ENCODE measurements around the gene MYO1D. TPM values are rescaled to one million over a fixed set of nuclear protein-coding genes. Genes with fewer than 3 reads are reported as not detected.

The MYO1D gene
- total RNA-seq, 4 donors from 2014 or later: 70.5 to 92.3 (median 72.7) TPM

DNA sequence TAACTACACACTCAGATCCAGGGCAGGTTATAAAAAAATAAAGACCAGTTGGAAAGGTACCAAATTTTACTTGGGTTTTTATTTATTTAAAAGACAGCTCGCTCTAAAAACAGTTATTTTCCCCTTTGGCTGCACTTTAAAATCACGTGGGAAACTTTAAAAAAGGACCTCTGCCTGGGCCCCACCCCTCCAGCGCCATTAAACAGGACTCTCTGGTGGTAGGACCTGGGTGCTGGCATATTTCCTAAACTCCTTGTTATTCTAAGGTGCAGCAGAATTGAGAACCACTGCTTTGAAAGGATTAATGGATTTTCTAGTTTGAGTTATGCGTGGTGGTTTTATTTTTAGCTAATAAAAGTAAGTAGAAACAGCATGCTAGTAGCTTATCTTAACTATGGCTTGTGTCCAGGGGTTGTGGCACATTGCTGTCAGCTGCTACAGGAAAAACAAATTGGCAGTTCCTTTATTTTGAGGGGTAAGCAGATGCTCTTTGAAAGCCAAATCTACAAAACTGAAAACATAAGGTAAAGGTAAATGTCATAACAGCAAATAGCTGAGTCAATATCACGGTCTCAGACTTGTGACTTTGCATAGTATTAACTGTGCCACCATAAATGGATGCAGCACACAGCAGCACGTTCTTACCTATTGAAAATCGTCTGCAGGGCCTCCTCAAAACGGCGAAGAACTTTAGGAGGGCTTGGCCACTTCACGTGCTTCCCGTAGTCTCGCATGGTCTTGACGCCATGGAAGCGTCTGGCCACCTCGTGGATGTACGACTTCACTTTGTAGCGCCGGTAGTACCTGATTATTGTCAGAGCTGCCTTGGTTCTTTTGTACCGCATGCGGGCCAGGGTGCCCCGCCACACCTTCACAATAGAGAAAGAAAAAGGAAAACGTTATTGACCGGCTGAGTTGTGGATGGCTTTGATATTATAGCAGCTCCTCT lies 218.2 kb downstream of the MYO1D start:
- no peak for DNase-seq (ENCODE audit: low spot score in 2 of 2)
- Histone ChIP-seq H3K9me3 (no peaks in the 10 kb centered on the region), H3K27me3 (no peaks in the 10 kb centered on the region), H3K4me1 (no peaks in the 10 kb centered on the region), H3K4me3 (no peak overlapping the region), H3K36me3 (peaks cover 33% of the 10 kb centered on the region), H3K27ac (no peak overlapping the region)
- no peak for TF ChIP-seq POLR2AphosphoS5 (IDR thresholded peaks at IDR 0.05)
- TF ChIP-seq EP300 (IDR thresholded peaks at IDR 0.05): no peak
- TF ChIP-seq POLR2A (IDR thresholded peaks at IDR 0.05): no peak
- TF ChIP-seq, protein P1, sequence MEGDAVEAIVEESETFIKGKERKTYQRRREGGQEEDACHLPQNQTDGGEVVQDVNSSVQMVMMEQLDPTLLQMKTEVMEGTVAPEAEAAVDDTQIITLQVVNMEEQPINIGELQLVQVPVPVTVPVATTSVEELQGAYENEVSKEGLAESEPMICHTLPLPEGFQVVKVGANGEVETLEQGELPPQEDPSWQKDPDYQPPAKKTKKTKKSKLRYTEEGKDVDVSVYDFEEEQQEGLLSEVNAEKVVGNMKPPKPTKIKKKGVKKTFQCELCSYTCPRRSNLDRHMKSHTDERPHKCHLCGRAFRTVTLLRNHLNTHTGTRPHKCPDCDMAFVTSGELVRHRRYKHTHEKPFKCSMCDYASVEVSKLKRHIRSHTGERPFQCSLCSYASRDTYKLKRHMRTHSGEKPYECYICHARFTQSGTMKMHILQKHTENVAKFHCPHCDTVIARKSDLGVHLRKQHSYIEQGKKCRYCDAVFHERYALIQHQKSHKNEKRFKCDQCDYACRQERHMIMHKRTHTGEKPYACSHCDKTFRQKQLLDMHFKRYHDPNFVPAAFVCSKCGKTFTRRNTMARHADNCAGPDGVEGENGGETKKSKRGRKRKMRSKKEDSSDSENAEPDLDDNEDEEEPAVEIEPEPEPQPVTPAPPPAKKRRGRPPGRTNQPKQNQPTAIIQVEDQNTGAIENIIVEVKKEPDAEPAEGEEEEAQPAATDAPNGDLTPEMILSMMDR (IDR thresholded peaks at IDR 0.05): no peak
- 72% methylated on average over 23 of the region's 23 CpGs for WGBS

DNA sequence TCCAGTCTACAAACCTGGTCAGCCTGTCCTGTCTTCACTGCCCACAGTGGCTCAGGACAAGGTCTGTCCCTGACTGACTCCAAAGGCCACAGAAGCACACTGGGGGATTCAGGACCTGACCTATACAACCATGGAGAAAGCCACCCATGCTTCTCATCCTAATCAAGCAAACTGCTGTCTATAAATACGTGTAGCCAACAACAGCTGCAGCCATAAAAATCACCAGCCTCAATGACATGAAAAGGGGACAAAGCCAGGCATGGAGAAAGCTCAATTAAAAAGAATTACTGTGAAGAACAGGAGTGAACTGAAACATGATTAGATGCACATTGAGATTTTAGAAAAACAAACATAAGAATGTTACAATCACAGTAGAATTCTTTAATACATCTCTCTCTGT lies 220.0 kb downstream of the MYO1D start:
- no peak for TF ChIP-seq POLR2A (IDR thresholded peaks at IDR 0.05)
- TF ChIP-seq EP300 (IDR thresholded peaks at IDR 0.05): no peak
- TF ChIP-seq POLR2AphosphoS5 (IDR thresholded peaks at IDR 0.05): no peak
- TF ChIP-seq, protein P1 (IDR thresholded peaks at IDR 0.05): no peak
- no peaks in the 10 kb centered on the region for H3K4me1 ChIP-seq
- H3K27ac ChIP-seq: no peak overlapping the region
- no peaks in the 10 kb centered on the region for H3K9me3 ChIP-seq
- no peak overlapping the region for H3K4me3 ChIP-seq
- no peak for DNase-seq (ENCODE audit: low spot score in 2 of 2)
- 77% methylated on average over 1 of the region's 1 CpG for WGBS
- peaks cover 48% of the 10 kb centered on the region for H3K36me3 ChIP-seq
- no peaks in the 10 kb centered on the region for H3K27me3 ChIP-seq

DNA sequence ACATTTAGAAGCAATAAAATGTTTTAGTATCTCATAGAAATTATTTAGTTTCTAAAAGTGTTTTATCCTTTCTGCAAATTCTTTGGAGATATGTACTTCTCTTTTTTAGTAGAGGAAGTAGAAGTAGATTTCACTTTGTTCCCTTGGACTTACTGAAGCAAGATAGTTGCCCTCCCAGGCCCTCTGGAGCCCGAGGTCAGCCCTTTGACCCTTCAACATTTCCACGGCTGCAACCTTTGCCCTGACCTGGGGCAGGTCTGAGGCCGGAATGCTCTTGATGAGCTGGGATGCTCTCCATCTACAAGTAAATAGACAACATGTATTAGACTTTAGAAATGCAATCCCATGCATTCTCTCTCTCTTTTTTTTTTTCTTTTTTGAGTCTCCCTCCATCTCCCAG lies 222.6 kb downstream of the MYO1D start:
- no peak for TF ChIP-seq POLR2AphosphoS5 (IDR thresholded peaks at IDR 0.05)
- TF ChIP-seq, protein P1 (IDR thresholded peaks at IDR 0.05): no peak
- TF ChIP-seq POLR2A (IDR thresholded peaks at IDR 0.05): no peak
- no peak for TF ChIP-seq EP300 (IDR thresholded peaks at IDR 0.05)
- WGBS: 85% methylated on average over 3 of the region's 3 CpGs

DNA sequence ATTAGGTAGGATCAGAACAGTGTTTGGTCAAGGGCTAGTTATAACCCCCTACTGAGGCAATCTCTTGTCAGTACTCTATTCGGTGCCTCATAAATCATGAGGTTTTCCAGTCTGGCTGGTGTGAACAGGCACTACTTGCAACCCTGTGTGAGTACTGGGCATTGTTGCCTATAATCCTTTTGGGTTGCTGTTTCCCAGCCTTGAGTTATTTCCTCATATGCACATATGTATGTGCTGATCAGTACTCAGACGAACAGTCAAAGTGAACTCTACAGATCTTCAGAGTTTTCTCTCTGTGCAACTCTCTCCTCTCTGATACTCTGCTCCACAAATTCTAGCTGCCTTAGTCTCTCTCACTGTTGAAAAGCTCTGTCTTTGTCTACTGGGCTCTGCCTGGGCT lies 225.8 kb downstream of the MYO1D start:
- Histone ChIP-seq H3K4me3 (no peak overlapping the region), H3K4me1 (no peaks in the 10 kb centered on the region), H3K27me3 (no peaks in the 10 kb centered on the region), H3K27ac (no peak overlapping the region), H3K9me3 (no peaks in the 10 kb centered on the region), H3K36me3 (peaks cover 63% of the 10 kb centered on the region)
- WGBS: 98% methylated on average over 2 of the region's 2 CpGs
- DNase-seq (ENCODE audit: low spot score in 2 of 2): no peak
- TF ChIP-seq, protein P1 (IDR thresholded peaks at IDR 0.05): no peak
- TF ChIP-seq POLR2AphosphoS5 (IDR thresholded peaks at IDR 0.05) (no peak), POLR2A (IDR thresholded peaks at IDR 0.05) (no peak), EP300 (IDR thresholded peaks at IDR 0.05) (no peak)

More for the DNA sequence above, 222.6 kb downstream of the MYO1D start:
- no peak overlapping the region for H3K4me3 ChIP-seq
- H3K27me3 ChIP-seq: no peaks in the 10 kb centered on the region
- DNase-seq (ENCODE audit: low spot score in 2 of 2): no peak
- no peaks in the 10 kb centered on the region for H3K4me1 ChIP-seq
- no peak overlapping the region for H3K27ac ChIP-seq
- H3K9me3 ChIP-seq: no peaks in the 10 kb centered on the region
- H3K36me3 ChIP-seq: peaks cover 71% of the 10 kb centered on the region

DNA sequence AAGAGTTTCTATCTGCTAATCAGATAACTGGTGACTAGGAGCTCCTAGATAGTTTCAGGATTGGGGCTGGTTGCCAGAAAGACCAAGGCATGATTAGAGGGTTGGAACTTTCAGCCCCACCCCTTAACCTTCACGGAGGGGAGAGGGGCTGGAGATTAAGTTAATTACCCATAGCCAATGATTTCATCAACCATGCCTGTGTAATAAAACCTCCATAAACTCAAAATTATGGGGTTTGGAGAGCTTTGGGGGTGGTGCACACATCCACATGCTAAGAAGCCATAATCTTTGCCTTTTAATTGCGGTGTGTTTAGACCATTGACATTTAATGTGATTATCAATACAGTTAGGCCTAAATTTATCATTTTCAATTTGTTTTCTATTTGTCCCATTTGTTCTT lies 228.5 kb downstream of the MYO1D start:
- Histone ChIP-seq H3K9me3 (no peaks in the 10 kb centered on the region), H3K36me3 (peaks cover 45% of the 10 kb centered on the region), H3K4me1 (no peaks in the 10 kb centered on the region), H3K27ac (no peak overlapping the region), H3K27me3 (no peaks in the 10 kb centered on the region), H3K4me3 (no peak overlapping the region)
- no peak for DNase-seq (ENCODE audit: low spot score in 2 of 2)
- TF ChIP-seq, protein P1 (IDR thresholded peaks at IDR 0.05): no peak
- no peak for TF ChIP-seq EP300 (IDR thresholded peaks at IDR 0.05)
- TF ChIP-seq POLR2A (IDR thresholded peaks at IDR 0.05): no peak
- no peak for TF ChIP-seq POLR2AphosphoS5 (IDR thresholded peaks at IDR 0.05)
- 97% methylated on average over 2 of the region's 2 CpGs for WGBS

Measured in suprapubic skin (tissue), 4 donors.